Measurements from ENCODE around the gene ITGB2.

ITGB2 gene

DNA sequence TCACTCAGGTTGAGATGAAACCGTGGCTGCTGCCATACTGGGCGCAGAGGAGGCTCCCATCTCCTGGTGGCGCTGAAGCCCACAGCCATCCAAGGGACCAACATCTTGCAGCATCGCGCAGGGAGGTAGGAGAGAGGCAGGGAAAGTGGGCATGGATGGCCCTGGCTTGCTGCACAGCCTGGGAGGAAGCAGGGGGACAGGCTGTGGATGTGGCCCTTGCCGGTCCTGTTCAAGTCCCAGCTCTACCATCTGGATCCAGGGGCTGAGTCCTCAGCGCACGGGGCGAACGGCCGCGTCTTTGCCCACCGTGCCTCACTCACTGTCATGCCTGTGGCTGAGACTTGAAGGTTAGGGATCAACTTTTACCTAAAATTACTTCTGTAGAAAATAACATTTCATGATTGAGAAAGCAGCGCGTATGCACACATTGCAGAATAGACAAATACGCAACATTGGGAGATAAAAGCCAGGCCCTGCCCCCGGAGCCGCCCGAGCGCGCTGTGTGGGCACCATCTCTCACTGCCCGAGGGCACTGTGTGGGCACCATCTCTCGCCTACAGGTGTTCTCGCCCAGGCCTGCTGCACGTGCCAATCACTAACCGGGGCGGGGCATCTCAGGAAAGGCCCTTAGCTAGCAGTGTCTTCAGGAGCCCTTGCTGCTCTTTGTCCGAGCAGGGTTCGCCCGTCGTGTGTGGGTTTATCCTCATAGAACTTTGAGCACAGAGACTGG lies 30.7 kb upstream of the ITGB2 start:
- DNase-seq (ENCODE audit: extremely low spot score): no peak
- ChIA-PET CTCF (interaction anchor here (1.0 to 15.6 kb wide), 4 partner anchors 10 to 188 kb away, joined by 3 to 313 read pairs (median 112); partner anchors contain the start of gene SLX9), POLR2A (no interaction called here)
- TF ChIP-seq CTCF (IDR thresholded peaks at IDR 0.05; ENCODE audit: control extremely low read depth, extremely low read depth, low read depth, missing control alignments): no peak

DNA sequence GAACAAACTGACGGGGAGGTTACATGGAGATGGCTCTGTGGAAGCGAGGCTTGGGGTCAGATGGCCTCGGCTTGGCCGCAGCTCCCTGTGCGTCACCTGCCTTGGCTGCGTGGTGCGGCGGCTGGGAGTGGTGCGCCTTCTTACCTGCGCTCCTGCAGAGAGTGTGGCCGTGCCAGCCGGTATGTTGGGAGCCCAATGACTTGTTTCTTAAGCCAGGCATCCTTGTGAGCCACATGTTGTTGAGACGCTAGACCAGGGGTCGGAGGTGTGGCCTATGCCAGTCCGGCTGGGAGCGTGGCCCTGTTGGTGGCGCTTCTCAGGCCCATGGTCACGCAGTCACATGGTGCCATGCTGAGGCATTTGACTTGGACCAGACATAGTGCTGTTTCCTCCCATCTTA lies 29.7 kb upstream of the ITGB2 start:
- no peak for DNase-seq (ENCODE audit: extremely low spot score)
- TF ChIP-seq CTCF (IDR thresholded peaks at IDR 0.05; ENCODE audit: control extremely low read depth, extremely low read depth, low read depth, missing control alignments): no peak
- POLR2A ChIA-PET: no interaction called here
- CTCF ChIA-PET: interaction anchor here (0.7 to 15.6 kb wide), 39 partner anchors 8 to 932 kb away, joined by 3 to 313 read pairs (median 4); partner anchors contain the start of genes ADARB1, PTTG1IP and SLX9

- POLR2A ChIA-PET: no interaction called here
- TF ChIP-seq CTCF (IDR thresholded peaks at IDR 0.05; ENCODE audit: control extremely low read depth, extremely low read depth, low read depth, missing control alignments): peak; percentile 97
- CTCF ChIA-PET: interaction anchor here (0.7 to 15.6 kb wide), 40 partner anchors 9 to 932 kb away, joined by 3 to 313 read pairs (median 4); partner anchors contain the start of genes ADARB1, PTTG1IP and SLX9
- peak; percentile 90 for DNase-seq (ENCODE audit: extremely low spot score)
These were observed 29.1 kb upstream of the ITGB2 start for GRCh38 chr21:44949779-44950198.

DNA sequence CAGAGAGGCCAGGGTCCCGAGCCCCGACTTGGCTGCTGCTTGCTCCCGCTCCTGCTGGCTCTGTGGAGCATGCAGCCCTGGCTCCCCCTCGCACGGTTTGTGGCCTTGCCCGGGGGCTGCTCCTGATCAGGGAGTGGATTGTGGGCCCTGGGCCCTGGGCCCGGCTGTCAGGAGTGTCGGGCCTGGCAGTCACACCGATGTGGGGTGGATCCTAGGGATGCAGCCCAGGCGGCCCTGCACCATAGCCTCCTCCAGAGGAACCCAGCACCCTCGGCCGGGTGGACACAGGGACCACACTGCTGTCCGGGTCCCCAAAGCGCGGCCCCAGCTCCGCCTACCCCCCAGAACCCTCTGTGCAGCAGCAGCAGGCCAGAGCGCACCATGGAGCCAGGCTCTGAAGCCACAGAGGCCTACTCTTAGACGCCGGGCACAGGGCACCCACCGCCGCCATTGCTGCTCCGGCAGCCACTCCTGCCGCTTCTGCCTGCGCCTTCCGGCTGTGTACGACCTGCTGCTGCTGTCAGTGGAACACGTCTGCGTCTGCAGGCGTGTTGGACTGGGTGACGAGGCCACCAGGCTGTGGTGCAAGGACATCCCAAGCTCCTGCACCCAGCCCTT lies 28.6 kb upstream of the ITGB2 start:
- DNase-seq (ENCODE audit: extremely low spot score): no peak
- ChIA-PET CTCF (interaction anchor here (0.8 to 15.6 kb wide), 34 partner anchors 8 to 884 kb away, joined by 3 to 313 read pairs (median 4); partner anchors contain the start of genes ADARB1, PTTG1IP and SLX9), POLR2A (no interaction called here)
- TF ChIP-seq CTCF (IDR thresholded peaks at IDR 0.05; ENCODE audit: control extremely low read depth, extremely low read depth, low read depth, missing control alignments): no peak

GRCh38 chr21:44948426-44949120 lies 27.9 kb upstream of the ITGB2 start:
- POLR2A ChIA-PET: no interaction called here
- CTCF ChIA-PET: interaction anchor here (0.8 to 15.6 kb wide), 17 partner anchors 9 to 190 kb away, joined by 3 to 313 read pairs (median 4); partner anchors contain the start of genes PTTG1IP and SLX9
- no peak for TF ChIP-seq CTCF (IDR thresholded peaks at IDR 0.05; ENCODE audit: control extremely low read depth, extremely low read depth, low read depth, missing control alignments)
- DNase-seq (ENCODE audit: extremely low spot score): no peak

DNA sequence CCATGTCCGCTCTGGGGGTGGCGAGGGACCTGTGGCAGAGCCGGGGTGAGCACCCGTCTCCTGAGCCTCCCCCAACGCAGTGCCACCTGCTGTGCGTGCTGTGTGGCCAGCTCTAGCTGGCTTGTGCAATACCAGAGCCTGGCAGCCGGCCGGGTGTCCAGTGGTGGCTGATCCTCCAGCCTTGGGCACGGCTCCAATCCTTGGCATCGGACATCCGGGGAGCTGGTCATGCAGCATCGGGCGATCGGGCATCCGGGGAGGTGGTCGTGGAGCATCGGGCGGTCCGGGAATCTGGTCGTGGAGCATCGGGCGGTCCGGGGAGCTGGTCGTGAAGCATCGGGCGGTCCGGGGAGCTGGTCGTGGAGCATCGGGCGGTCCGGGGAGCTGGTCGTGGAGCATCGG lies 27.2 kb upstream of the ITGB2 start:
- CTCF ChIA-PET: interaction anchor here (0.8 to 15.6 kb wide), 14 partner anchors 8 to 191 kb away, joined by 3 to 313 read pairs (median 4); partner anchors contain the start of genes PTTG1IP and SLX9
- TF ChIP-seq CTCF (IDR thresholded peaks at IDR 0.05; ENCODE audit: control extremely low read depth, extremely low read depth, low read depth, missing control alignments): no peak
- POLR2A ChIA-PET: interaction anchor here (0.6 kb wide), 1 partner anchor 74 kb away, joined by 4 read pairs; the partner anchor contains the start of gene PTTG1IP
- no peak for DNase-seq (ENCODE audit: extremely low spot score)

All from GM10248 (cell line).